ENCODE data around the gene PLXNC1. TPM values are rescaled to one million over a fixed set of nuclear protein-coding genes. Genes with fewer than 3 reads are reported as not detected.
"Not testable (repeated sequence)": the region's sequence is repeated elsewhere in the genome, so short reads cannot be mapped to it uniquely, and the experiment has no call there.

PLXNC1 gene
- total and polyA plus RNA-seq, 4 experiments from 2014 or later, result 2.9 to 27.6 (median 17.3) TPM

DNA sequence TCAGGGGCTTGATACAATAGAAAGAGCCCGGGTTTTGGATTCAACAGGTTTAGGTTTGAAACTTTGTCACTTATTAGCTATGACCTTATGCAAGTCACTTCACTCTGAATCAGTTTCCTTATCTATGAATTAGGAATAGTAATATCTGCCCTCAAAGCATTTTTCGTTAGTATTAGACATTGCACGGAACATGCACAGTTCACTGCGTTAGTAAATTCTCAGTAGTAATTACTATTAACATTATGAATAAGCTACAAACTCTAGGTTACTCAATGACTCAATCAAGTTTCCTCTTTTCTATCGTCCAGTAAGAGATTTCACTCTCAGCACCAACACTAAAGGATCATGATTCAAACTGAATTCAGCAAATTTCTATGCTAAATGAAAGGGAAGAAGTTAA lies 161.0 kb downstream of the PLXNC1 start:
- Mint-ChIP-seq H3K27me3 (no peaks in the 10 kb centered on the region), H3K4me3 (no peak overlapping the region), H3K4me1 (peaks cover 8 to 20% (median 13%) of the 10 kb centered on the region in 4 donors), H3K27ac (no peak overlapping the region), H3K36me3 (peaks cover 43 to 47% of the 10 kb centered on the region in 2 donors), H3K9me3 (peaks cover 0 to 3% (median 0%) of the 10 kb centered on the region in 8 donors)
- intact Hi-C loops (cut with micrococcal nuclease), result no loop called here
- Histone ChIP-seq H3K9me3 (ENCODE audit: control insufficient read depth in 1 of 2, low read length in 2 of 2) (no peaks in the 10 kb centered on the region), H3K36me3 (ENCODE audit: insufficient read depth, low read length) (no peaks in the 10 kb centered on the region), H3K27ac (ENCODE audit: low read depth, low read length) (no peak overlapping the region), H3K4me1 (ENCODE audit: insufficient read depth, low read length) (no peaks in the 10 kb centered on the region), H3K27me3 (ENCODE audit: insufficient read depth, low read length) (no peaks in the 10 kb centered on the region), H3K4me3 (ENCODE audit: low read length in 2 of 2) (no peak overlapping the region)
- POLR2A ChIA-PET (ENCODE audit: partially characterized antibody), result no interaction called here
- CTCF ChIA-PET (ENCODE audit: partially characterized antibody), result no interaction called here
- DNase-seq, result no peak

DNA sequence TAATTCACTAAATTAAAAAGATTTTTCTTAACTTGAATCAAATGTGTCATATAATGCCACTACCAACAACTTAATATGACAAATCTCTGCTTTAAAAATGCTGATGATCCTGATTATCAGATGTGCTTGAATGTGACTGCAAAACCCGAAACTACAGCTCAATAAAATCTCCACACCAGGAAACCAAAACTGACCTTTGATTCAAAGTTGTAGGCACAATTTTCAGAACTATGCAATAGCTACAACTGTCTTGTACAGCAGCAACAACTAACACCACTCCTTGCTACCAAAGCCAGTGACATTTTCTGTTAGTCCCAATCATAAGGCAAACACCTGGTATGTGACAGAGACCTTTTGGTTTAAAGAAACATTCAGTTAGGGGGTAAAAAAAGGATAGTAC lies 164.0 kb downstream of the PLXNC1 start:
- Histone ChIP-seq H3K27ac (ENCODE audit: low read depth, low read length) (no peak overlapping the region), H3K4me3 (ENCODE audit: low read length in 2 of 2) (no peak overlapping the region), H3K4me1 (ENCODE audit: insufficient read depth, low read length) (no peaks in the 10 kb centered on the region), H3K36me3 (ENCODE audit: insufficient read depth, low read length) (no peaks in the 10 kb centered on the region), H3K9me3 (ENCODE audit: control insufficient read depth in 1 of 2, low read length in 2 of 2) (no peaks in the 10 kb centered on the region), H3K27me3 (ENCODE audit: insufficient read depth, low read length) (no peaks in the 10 kb centered on the region)
- no peak overlapping the region for H3K4me3 Mint-ChIP-seq
- H3K27ac Mint-ChIP-seq, result peak overlapping the region in 2 of 7 donors; percentile 25 to 37
- peaks cover 0 to 14% (median 3%) of the 10 kb centered on the region in 8 donors for H3K9me3 Mint-ChIP-seq
- no peak for DNase-seq
- CTCF ChIA-PET (ENCODE audit: partially characterized antibody), result no interaction called here
- POLR2A ChIA-PET (ENCODE audit: partially characterized antibody), result no interaction called here
- H3K27me3 Mint-ChIP-seq, result no peaks in the 10 kb centered on the region
- H3K4me1 Mint-ChIP-seq, result no peaks in the 10 kb centered on the region
- intact Hi-C loops (cut with micrococcal nuclease), result no loop called here
- peaks cover 22 to 27% of the 10 kb centered on the region in 2 donors for H3K36me3 Mint-ChIP-seq

DNA sequence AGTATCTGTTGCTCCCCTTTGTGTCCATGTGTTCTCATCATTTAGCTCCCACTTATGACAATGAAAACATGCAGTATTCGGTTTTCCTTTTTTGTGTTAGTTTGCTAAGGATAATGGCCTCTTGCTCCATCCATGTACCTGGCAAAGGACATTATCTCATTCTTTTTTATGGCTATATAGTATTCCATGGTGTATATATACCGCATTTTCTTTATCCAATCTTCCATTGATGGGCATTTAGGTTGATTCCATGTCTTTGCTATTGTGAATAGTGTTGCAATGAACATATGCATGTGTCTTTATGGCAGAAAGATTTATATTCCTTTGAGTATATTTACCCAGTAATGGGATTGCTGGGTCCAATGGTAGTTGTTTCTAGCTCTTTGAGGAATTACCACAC lies 168.2 kb downstream of the PLXNC1 start:
- H3K4me1 Mint-ChIP-seq; DNase-seq; H3K4me1 ChIP-seq (ENCODE audit: insufficient read depth, low read length); CTCF ChIA-PET (ENCODE audit: partially characterized antibody); H3K36me3 ChIP-seq (ENCODE audit: insufficient read depth, low read length); H3K27ac ChIP-seq (ENCODE audit: low read depth, low read length); intact Hi-C loops (cut with micrococcal nuclease); H3K27me3 ChIP-seq (ENCODE audit: insufficient read depth, low read length); H3K27me3 Mint-ChIP-seq; POLR2A ChIA-PET (ENCODE audit: partially characterized antibody); H3K27ac Mint-ChIP-seq; H3K4me3 ChIP-seq (ENCODE audit: low read length in 2 of 2); H3K4me3 Mint-ChIP-seq: not testable (repeated sequence)
- peaks cover 0 to 14% of the 10 kb centered on the region in 2 donors for H3K9me3 ChIP-seq (ENCODE audit: control insufficient read depth in 1 of 2, low read length in 2 of 2)
- Mint-ChIP-seq H3K36me3 (peaks cover 43 to 48% of the 10 kb centered on the region in 2 donors), H3K9me3 (peaks cover 12 to 54% (median 40%) of the 10 kb centered on the region in 8 donors)

DNA sequence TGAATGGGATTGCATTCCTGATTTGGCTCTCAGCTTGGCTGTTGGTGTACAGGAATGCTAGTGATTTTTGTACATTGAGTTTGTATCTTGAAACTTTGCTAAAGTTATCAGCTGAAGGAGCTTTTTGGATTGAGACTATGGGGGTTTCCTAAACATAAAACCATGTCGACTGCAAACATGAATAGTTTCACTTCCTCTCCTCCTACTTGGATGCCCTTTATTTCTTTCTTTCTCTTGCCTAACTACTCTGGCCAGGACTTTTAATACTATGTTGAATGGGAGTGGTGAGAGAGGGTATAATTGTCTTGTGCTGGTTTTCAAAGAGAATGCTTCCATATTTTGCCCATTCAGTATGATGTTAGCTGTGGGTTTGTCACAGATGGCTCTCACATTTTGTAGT lies 169.8 kb downstream of the PLXNC1 start:
- Histone ChIP-seq H3K4me1 (ENCODE audit: insufficient read depth, low read length) (no peaks in the 10 kb centered on the region), H3K27ac (ENCODE audit: low read depth, low read length) (no peak overlapping the region), H3K27me3 (ENCODE audit: insufficient read depth, low read length) (no peaks in the 10 kb centered on the region), H3K4me3 (ENCODE audit: low read length in 2 of 2) (no peak overlapping the region), H3K36me3 (ENCODE audit: insufficient read depth, low read length) (peaks cover 4% of the 10 kb centered on the region), H3K9me3 (ENCODE audit: control insufficient read depth in 1 of 2, low read length in 2 of 2) (peaks cover 0 to 14% of the 10 kb centered on the region in 2 donors)
- Mint-ChIP-seq H3K27me3 (no peaks in the 10 kb centered on the region), H3K27ac (no peak overlapping the region), H3K4me1 (no peaks in the 10 kb centered on the region), H3K9me3 (peaks cover 12 to 55% (median 41%) of the 10 kb centered on the region in 8 donors), H3K36me3 (peaks cover 49 to 54% of the 10 kb centered on the region in 2 donors), H3K4me3 (no peak overlapping the region)
- no peak for DNase-seq
- intact Hi-C loops (cut with micrococcal nuclease), result no loop called here
- ChIA-PET CTCF (ENCODE audit: partially characterized antibody) (interaction anchor here (1.3 kb wide), 1 partner anchor 216 kb away, joined by 3 read pairs; no protein-coding TSS in a partner anchor), POLR2A (ENCODE audit: partially characterized antibody) (no interaction called here)

DNA sequence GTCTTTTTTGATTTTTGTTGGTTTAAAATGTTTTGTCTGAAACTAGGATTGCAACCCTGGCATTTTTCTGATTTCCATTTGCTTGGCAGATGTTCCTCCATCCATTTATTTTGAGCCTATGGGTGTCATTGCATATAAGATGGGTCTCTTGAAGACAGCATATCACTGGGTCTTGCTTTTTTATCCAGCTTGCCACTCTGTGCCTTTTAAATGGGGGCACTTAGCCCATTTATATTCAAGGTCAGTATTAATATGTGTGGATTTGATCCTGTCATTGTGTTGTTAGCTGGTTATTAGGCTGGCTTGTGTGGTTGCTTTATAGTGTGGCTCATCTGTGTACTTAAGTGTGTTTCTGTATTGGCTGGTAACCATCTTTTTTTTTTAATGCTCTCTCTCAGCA lies 171.7 kb downstream of the PLXNC1 start:
- Histone ChIP-seq H3K36me3 (ENCODE audit: insufficient read depth, low read length) (peaks cover 4% of the 10 kb centered on the region), H3K4me1 (ENCODE audit: insufficient read depth, low read length) (no peaks in the 10 kb centered on the region), H3K27me3 (ENCODE audit: insufficient read depth, low read length) (no peaks in the 10 kb centered on the region), H3K27ac (ENCODE audit: low read depth, low read length) (no peak overlapping the region), H3K9me3 (ENCODE audit: control insufficient read depth in 1 of 2, low read length in 2 of 2) (peaks cover 0 to 14% of the 10 kb centered on the region in 2 donors), H3K4me3 (ENCODE audit: low read length in 2 of 2) (no peak overlapping the region)
- POLR2A ChIA-PET (ENCODE audit: partially characterized antibody), result no interaction called here
- Mint-ChIP-seq H3K4me3 (no peak overlapping the region), H3K9me3 (peaks cover 12 to 50% (median 40%) of the 10 kb centered on the region in 8 donors), H3K4me1 (no peaks in the 10 kb centered on the region), H3K27ac (no peak overlapping the region), H3K27me3 (no peaks in the 10 kb centered on the region), H3K36me3 (peaks cover 62 to 64% of the 10 kb centered on the region in 2 donors)
- no peak for DNase-seq
- CTCF ChIA-PET (ENCODE audit: partially characterized antibody), result no interaction called here
- intact Hi-C loops (cut with micrococcal nuclease), result no loop called here

DNA sequence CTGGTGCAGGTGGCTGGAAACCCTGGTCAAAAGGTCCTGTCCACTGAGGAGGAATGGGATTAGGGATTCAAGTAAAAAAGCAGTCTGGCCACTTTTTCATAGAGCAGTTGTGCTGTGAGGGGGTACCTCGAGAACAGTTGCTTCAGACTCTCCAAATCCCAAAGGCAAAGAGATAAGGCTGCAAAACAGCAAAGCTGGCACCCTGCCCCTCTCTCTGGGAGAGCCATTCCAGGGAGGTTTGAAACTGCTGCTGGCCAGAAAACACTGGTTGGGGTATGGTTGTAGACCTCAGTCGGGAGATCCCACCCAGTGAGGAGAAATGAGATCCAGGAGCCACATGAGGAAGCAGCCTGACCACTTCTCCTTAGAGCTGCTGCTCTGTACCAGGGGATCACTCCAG lies 174.0 kb downstream of the PLXNC1 start:
- intact Hi-C loops (cut with micrococcal nuclease), result no loop called here
- no peak for DNase-seq
- POLR2A ChIA-PET (ENCODE audit: partially characterized antibody), result no interaction called here
- H3K4me1 Mint-ChIP-seq, result no peaks in the 10 kb centered on the region
- Histone ChIP-seq H3K4me3 (ENCODE audit: low read length in 2 of 2) (no peak overlapping the region), H3K27ac (ENCODE audit: low read depth, low read length) (no peak overlapping the region), H3K36me3 (ENCODE audit: insufficient read depth, low read length) (peaks cover 4% of the 10 kb centered on the region), H3K9me3 (ENCODE audit: control insufficient read depth in 1 of 2, low read length in 2 of 2) (peaks cover 0 to 14% of the 10 kb centered on the region in 2 donors), H3K27me3 (ENCODE audit: insufficient read depth, low read length) (no peaks in the 10 kb centered on the region), H3K4me1 (ENCODE audit: insufficient read depth, low read length) (no peaks in the 10 kb centered on the region)
- H3K36me3 Mint-ChIP-seq, result peaks cover 68 to 82% of the 10 kb centered on the region in 2 donors
- no peaks in the 10 kb centered on the region for H3K27me3 Mint-ChIP-seq
- no peak overlapping the region for H3K4me3 Mint-ChIP-seq
- H3K9me3 Mint-ChIP-seq, result peaks cover 11 to 42% (median 37%) of the 10 kb centered on the region in 8 donors
- no peak overlapping the region for H3K27ac Mint-ChIP-seq
- CTCF ChIA-PET (ENCODE audit: partially characterized antibody), result no interaction called here

DNA sequence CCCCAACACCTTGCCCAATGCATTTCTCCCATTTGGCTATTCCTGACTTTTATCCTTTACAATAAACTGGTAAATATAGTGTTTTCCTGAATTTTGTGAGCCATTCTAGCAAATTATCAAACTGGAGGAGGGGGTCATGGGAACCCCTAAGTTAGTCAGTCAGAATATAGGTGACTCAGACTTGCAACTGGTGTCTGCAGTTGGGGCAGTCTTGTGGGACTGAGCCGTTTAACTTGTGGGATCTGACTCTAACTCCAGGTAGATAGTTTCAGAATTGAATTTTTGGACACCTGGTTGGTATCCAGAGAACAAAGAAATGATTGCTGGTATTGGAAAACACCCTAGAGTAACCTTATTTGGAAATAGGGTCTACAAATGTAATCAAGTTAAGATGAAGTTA lies 177.9 kb downstream of the PLXNC1 start:
- Mint-ChIP-seq H3K9me3 (peaks cover 0 to 6% (median 4%) of the 10 kb centered on the region in 8 donors), H3K27ac (no peak overlapping the region), H3K27me3 (no peaks in the 10 kb centered on the region), H3K4me3 (no peak overlapping the region), H3K36me3 (peaks cover 47 to 70% of the 10 kb centered on the region in 2 donors), H3K4me1 (no peaks in the 10 kb centered on the region)
- CTCF ChIA-PET (ENCODE audit: partially characterized antibody), result no interaction called here
- Histone ChIP-seq H3K27me3 (ENCODE audit: insufficient read depth, low read length) (no peaks in the 10 kb centered on the region), H3K4me3 (ENCODE audit: low read length in 2 of 2) (no peak overlapping the region), H3K9me3 (ENCODE audit: control insufficient read depth in 1 of 2, low read length in 2 of 2) (peaks cover 0 to 2% of the 10 kb centered on the region in 2 donors), H3K4me1 (ENCODE audit: insufficient read depth, low read length) (no peaks in the 10 kb centered on the region), H3K36me3 (ENCODE audit: insufficient read depth, low read length) (peaks cover 4% of the 10 kb centered on the region), H3K27ac (ENCODE audit: low read depth, low read length) (no peak overlapping the region)
- intact Hi-C loops (cut with micrococcal nuclease), result no loop called here
- DNase-seq, result no peak
- POLR2A ChIA-PET (ENCODE audit: partially characterized antibody), result no interaction called here

DNA sequence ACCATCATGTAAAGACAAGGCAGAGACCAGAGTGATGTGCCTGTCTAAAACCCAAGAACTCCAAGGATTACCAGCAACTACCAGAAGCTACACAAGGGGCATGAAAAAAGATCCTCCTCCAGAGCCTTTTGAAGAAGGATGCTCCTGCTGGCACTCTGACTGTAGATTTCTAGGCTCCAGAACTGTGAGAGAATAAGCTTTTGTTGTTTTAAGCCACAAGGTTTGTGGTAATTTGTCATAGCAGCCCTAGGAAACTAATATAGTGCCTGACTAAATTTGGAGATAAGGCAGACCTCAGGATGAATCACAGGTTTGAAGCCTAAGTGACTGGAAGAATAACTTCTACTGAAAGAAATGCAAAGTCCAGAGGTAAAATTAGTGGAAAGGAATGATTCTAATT lies 178.3 kb downstream of the PLXNC1 start:
- H3K27me3 Mint-ChIP-seq, result no peaks in the 10 kb centered on the region
- POLR2A ChIA-PET (ENCODE audit: partially characterized antibody), result no interaction called here
- intact Hi-C loops (cut with micrococcal nuclease), result no loop called here
- peaks cover 0 to 2% (median 0%) of the 10 kb centered on the region in 8 donors for H3K9me3 Mint-ChIP-seq
- Histone ChIP-seq H3K4me1 (ENCODE audit: insufficient read depth, low read length) (no peaks in the 10 kb centered on the region), H3K27me3 (ENCODE audit: insufficient read depth, low read length) (no peaks in the 10 kb centered on the region), H3K4me3 (ENCODE audit: low read length in 2 of 2) (no peak overlapping the region), H3K9me3 (ENCODE audit: control insufficient read depth in 1 of 2, low read length in 2 of 2) (no peaks in the 10 kb centered on the region), H3K36me3 (ENCODE audit: insufficient read depth, low read length) (peaks cover 4% of the 10 kb centered on the region), H3K27ac (ENCODE audit: low read depth, low read length) (no peak overlapping the region)
- H3K27ac Mint-ChIP-seq, result no peak overlapping the region
- no peaks in the 10 kb centered on the region for H3K4me1 Mint-ChIP-seq
- no peak overlapping the region for H3K4me3 Mint-ChIP-seq
- CTCF ChIA-PET (ENCODE audit: partially characterized antibody), result no interaction called here
- peaks cover 43 to 69% of the 10 kb centered on the region in 2 donors for H3K36me3 Mint-ChIP-seq
- DNase-seq, result no peak
